AG20443 (cell line): ENCODE data around the gene GDF7.
A peak's percentile ranks its signal among the peaks of the same experiment; 100 is the strongest.
"Not testable (repeated sequence)": the region's sequence is repeated elsewhere in the genome, so short reads cannot be mapped to it uniquely, and the experiment has no call there.

Source experiments
- DNase-seq: peaks from one replicate; pipeline ENCODE4 v3.0.0; 2012; ENCODE audit warnings: low spot score, mixed read lengths

The GDF7 gene

DNA sequence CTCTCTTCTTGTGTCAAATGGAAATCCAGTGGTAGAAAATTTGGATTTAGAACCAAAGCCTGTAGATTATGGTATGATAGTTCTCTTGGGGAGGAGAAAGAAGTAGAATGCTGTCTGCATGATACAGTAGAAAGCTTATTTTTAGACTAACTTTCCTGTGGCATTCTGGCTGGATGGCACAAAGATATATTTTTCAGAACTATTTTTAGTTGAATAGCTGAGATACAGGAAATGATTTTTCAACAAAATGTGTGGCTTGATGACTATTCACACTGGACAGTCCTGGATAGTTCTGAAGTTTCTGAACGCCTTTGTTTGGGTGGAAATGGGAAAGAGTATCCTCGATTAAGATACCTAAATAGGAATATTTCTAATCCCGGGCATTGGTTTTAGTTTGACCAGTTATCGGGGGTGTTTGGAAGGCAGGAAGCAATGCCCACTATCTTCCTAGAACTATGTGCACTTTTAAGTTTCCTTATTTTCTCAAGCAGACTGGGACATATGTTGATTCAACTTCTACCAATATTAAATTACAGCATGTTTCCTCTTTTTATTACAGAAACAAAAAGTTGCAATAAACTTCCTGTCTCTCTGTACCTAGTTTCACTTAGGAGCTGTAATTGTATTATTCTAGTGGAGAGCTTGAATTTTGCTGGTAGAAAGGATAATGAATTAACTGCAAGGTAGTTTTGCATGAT, 32.1 kb downstream of the GDF7 start:
- DNase-seq: no peak

DNA sequence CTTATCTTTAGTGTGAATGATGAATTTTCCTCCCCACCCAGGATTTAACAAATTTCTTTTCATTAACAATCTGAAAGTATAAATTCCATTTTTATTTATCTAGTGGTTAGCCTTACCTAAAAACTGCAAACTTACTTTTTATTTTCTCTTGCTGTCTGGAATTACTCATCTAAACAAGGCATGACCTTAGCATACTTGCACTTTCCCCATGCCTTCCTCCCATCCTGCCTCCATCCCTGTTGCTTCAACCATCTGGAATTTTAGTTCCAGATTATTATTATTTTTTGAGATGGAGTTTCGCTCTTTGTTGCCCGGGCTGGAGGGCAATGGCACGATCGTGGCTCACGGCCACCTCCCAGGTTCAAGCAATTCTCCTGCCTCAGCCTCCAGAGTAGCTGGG, 35.6 kb downstream of the GDF7 start:
- DNase-seq: no peak

DNA sequence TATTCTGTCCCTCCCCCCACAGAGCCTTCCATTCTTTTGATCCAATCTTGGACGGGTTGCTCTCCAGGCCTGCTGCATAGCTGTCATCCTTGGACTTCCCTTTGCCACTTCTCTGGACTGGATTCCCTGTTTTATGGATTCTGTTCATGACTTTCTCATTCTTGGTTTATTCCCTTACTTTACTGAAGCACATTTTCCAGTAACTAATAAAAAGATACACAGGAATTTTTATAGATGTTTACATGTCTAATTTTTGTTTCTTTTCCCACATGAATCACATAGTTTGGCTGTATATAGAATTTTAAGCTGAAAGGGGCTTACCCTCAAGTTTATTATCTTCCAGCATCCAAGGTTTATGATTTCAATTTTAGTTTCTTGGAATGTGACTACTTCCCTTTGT, 37.9 kb downstream of the GDF7 start:
- DNase-seq: no peak

DNA sequence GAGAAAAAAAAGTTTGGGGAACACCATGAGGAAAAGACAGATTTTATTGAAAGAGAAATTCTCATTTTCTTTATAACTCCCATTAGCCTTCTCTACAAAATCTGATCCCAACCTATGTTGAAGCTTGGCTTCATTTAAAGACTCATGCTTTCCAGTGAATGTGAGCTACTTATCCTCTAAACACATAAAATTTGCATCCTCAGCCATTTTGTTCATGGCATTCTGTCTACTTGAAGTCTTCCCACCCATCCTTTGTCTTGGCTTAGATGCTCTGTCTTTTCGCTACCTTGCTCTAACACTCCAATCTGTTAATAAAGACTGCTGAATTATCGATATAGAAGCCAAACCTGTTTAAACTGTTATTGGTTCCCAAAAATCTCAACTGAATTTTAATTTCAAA, 39.3 kb downstream of the GDF7 start:
- no peak for DNase-seq

DNA sequence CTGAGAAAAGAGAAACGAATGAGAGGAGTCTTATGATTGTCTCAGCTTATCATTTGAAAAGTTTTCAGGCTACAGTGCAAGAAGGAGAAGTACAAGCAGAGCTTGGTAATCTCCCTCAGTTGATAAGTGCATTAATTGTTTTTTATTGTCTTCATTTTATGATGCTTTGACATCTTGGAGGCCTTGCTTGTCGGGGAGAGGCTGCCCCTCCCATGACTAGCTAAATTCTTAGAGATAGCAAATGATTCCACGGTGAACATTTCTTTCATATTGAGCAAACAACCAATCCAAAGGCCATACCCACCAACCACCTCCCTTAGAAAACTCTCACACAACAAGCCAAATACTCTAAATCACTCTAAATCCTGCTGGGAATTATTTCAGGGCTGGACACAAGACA, 39.8 kb downstream of the GDF7 start:
- DNase-seq: no peak

DNA sequence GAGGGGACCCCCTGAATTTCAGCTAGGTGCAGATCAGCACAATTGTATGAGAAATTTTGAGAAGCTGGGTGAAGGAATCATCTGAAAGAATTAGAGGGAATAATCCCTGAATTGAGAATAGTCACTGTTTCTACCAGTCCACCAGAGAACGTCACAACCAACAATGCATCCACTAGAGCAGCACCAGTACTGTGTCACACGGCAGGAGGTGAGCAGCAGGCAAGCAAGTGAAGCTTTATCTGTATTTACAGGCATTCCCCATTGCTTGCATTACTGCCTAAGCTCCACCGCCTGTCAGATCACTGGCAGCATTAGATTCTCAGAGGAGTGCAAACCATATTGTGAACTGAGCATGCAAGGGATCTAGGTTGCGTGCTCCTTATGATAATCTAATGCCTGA, 40.7 kb downstream of the GDF7 start:
- no peak for DNase-seq

DNA sequence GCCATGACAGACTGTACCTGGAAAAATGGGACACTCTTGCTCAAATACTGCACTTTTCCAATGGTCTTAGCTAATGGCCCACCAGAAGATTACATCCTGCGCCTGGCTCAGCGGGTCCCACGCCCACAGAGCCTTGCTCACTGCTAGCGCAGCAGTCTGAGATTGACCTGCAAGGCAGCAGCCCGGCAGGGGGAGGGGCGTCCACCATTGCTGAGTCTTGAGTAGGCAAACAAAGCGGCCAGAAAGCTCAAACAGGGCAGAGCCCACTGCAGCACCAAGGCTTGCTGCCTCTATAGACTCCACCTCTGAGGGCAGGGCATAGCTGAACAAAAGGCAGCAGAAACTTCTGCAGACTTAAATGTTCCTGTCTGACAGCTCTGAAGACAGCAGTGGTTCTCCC, 44.7 kb downstream of the GDF7 start:
- DNase-seq: not testable (repeated sequence)

DNA sequence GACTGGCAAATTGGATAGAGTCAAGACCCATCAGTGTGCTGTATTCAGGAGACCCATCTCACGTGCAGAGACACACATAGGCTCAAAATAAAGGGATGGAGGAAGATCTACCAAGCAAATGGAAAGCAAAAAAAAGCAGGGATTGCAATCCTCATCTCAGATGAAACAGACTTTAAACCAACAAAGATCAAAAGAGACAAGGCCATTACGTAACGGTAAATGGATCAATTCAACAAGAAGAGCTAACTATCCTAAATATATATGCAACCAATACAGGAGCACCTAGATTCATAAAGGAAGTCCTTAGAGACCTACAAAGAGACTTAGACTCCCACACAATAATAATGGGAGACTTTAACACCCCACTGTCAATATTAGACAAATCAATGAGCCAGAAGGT, 46.6 kb downstream of the GDF7 start:
- DNase-seq: not testable (repeated sequence)

DNA sequence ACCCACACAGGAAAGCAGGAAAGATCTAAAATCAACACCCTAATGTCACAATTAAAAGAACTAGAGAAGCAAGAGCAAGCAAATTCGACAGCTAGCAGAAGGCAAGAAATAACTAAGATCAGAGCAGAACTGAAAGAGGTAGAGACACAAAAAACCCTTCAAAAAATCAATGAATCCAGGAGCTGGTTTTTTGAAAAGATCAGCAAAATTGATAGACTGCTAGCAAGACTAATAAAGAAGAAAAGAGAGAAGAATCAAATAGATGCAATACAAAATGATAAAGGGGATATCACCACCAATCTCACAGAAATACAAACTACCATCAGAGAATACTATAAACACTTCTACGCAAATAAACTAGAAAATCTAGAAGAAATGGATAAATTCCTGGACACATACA, 47.5 kb downstream of the GDF7 start:
- not testable (repeated sequence) for DNase-seq

DNA sequence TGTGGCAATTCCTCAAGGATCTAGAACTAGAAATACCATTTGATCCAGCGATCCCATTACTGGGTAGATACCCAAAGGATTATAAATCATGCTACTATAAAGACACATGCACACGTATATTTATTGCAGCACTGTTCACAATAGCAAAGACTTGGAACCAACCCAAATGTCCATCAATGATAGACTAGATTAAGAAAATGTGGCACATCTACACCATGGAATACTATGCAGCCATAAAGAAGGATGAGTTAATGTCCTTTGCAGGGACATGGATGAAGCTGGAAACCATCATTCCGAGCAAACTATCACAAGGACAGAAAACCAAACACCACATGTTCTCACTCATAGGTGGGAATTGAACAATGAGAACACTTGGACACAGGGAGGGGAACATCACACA, 49.2 kb downstream of the GDF7 start:
- DNase-seq: not testable (repeated sequence)

DNA sequence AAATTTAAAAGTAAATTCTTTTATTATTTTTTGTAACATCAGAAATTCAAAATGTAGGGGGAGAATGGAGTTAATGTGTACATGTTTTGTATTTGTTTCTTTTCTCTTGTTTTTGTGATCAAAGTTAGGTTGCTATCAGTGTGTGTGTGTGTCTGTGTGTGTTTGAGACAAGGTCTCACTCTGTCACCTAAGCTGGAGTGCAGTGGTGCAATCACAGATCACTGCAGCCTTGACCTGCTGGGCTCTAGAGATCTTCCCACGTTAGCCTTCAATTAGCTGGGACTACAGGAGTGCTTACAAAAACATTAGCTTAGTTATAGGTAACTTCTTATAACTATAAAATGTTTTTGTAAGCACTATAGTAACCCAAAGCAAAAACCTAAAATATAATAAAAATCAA, 50.7 kb downstream of the GDF7 start:
- no peak for DNase-seq

DNA sequence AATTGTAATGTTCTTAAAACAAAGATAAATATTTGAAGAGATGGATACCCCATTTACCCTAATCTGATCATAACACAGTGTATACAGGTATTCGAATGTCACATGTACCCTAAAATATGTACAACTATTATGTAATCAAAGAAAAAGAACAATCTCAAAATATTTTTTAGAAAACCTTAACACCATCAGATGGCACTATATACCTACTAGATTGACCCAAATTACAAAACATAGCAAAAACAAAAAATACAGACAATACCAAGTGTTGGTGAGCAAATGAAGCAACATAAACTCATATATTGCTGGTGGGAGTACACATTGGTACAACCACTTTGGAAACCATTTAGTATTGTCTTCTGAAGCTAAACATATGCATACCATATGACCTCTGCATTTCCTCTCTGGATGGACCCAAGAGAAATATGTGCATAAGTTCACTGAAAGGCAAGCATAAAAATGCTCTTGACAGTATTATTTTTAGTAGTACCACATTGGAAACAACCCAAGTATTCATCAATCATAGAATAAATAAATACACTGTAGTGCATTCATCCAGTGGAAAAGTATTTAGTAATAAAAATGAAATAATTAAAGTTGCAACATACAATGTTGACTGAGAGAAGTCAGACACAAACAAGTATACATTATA, 55.8 kb downstream of the GDF7 start:
- no peak for DNase-seq

DNA sequence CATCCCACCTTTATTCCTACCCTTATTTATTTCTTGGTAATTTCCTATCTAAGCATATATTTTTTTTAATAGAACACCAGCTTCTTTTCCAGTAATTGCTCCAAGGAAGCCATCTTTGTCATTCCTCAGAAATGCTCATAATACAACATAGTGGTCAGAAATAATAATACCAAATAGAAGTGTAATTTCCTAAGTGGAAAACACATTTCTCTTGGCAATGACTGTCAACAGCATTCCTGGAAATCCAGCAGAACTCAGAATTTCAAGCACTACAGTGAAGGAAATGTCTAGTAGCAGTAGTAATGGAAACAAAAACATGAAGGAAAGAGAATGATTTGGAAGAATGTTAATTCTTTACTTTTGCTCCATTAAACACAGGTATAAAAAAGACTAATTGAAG, 56.6 kb downstream of the GDF7 start:
- peak; percentile 20 for DNase-seq

DNA sequence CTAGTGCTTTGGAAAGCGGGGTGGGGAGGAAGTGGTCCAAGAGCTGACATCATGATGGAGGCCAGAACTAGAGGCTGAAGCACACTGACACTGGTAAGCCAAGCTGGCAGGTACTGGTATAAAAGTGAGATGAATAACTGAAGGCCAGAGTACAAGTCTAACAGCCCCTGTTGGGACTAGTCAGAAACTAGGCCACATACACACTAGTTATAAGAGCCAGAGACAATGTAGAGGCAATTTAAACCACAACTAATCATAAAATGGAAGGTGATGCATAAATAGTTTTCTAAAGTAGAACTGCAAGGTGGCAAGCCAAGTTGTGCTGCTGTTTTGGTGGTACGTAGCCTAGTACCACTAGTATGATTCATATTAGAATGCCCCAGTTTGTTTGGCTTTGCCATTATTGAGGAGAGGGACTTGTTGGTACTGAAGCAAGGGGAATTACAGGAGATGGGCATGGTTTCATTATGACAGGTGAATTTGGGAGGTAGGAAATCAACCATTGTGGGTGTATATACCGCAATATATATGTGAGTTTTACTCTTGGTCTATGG, 57.6 kb downstream of the GDF7 start:
- no peak for DNase-seq

DNA sequence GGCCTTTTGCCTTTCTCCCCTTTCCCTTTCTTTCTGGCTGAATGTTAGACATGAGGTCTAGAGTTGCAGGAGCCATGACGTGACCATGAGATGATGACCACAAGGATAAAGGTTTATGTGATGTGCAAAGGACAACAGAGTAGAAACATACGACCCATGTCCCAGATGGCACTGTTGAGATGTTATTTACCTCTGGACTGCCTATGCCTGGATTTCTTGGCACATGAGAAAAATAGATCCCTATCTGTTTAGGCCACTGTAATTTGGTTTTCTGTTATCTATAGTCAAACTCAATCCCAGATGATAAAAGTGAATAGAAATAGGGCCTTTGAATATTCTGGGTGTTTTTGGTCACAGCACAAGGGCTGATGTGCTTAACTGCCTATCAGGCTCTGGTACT, 58.8 kb downstream of the GDF7 start:
- DNase-seq: no peak

DNA sequence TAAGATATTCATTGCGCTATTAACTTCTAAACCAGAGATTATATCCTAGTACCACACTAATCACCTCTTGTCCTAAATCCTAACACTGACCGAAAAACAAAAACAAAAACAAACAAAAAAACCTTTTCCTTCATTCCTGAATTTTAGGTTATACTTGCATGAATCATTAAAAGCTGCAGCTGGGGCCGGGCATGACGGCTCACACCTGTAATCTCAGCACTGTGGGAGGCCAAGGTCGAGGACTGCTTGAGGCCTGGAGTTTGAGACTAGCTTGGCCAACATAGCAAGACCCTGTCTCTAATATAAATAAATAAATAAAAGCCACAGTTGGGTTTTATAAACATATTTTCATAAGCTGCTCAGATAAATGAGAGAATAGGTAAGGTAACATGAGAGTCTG, 60.0 kb downstream of the GDF7 start:
- DNase-seq: no peak

DNA sequence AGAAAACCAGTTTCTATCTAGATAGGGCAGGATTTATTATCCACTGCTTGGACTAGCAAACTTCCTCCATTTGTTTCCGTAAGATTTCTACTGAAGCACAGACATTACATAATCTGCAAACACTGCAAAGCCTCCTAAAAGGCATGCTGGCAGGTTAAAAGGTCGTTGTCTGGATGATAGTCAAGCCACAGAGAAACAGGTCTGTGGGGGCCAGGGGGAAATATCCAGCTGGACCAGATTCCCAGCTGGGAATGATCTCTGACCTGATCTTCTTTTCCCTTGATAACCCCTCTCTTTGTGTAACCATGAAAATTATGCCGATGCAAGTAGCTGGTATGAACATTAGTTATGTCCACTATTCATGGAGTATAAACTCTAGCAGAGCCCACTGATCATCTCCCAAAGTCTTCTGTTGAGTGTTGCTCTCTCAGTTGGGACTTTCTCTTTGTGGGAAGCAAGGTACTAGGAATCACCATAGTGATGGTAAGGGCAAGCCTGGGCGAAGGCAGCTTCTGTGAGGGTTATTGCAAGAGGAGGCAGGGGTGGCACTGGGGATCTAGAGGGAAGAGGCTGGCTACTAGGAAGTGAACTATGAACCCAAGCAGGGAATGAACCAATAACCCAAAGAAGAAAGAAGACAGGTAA, 61.3 kb downstream of the GDF7 start:
- no peak for DNase-seq
